Body of pancreas (tissue), 4 donors: ENCODE data around the gene AVEN. TPM values are rescaled to one million over a fixed set of nuclear protein-coding genes. Genes with fewer than 3 reads are reported as not detected.

Experiments used
- ATAC-seq: fragments of 150-250 bp; one replicate; pipeline ENCODE4 v1.9.1; 2016
- DNase-seq, 4 donors: peaks; one replicate each; pipeline ENCODE4 v3.0.0-alpha.2; 2019
- H3K27ac ChIP-seq, 4 donors: fragments of 200-600 bp; sonication (generic); 1 replicate in 3 of 4; 2 replicates in 1 of 4; pipeline versions ENCODE4 v1.5.1 to v1.6.1; 2016 to 2019; ENCODE audit warnings: mild to moderate bottlenecking in 1 of 4, mixed read lengths in 1 of 4, moderate library complexity in 1 of 4
- H3K27me3 ChIP-seq, 2 donors: fragments of 200-600 bp; sonication (generic); one replicate each; pipeline ENCODE4 v1.6.0; 2016; ENCODE audit warnings: mild to moderate bottlenecking in 1 of 2
- H3K36me3 ChIP-seq, 2 donors: fragments of 200-600 bp; sonication (generic); replicated peaks in 1 of 2; 2 replicates each; pipeline ENCODE4 v1.5.1; 2016; ENCODE audit warnings: low read depth in 2 of 2; ENCODE audit not compliant: insufficient read depth in 1 of 2
- H3K4me1 ChIP-seq: fragments of 200-600 bp; sonication (generic); one replicate; pipeline ENCODE4 v1.6.0; 2016
- H3K4me3 ChIP-seq, 2 donors: fragments of 200-600 bp; sonication (generic); 1 replicate in 1 of 2; 2 replicates in 1 of 2; pipeline ENCODE4 v1.5.1; 2016 to 2019
- H3K9me3 ChIP-seq, 3 donors: fragments of 200-600 bp; sonication (generic); 1 replicate in 2 of 3; 2 replicates in 1 of 3; pipeline ENCODE4 v1.5.1; 2016
- CTCF ChIP-seq, 7 experiments: fragments of 450-650 bp in 4 of 7; fragments of 200-600 bp in 3 of 7; sonication (generic) in 3 of 7; IDR thresholded peaks; one replicate each; pipeline ENCODE4 v1.5.1; 2016 to 2019; ENCODE audit warnings: antibody characterized with exemption in 7 of 7
- POLR2A ChIP-seq, 3 donors: fragments of 450-650 bp; IDR thresholded peaks; one replicate each; pipeline ENCODE4 v1.6.1; 2016; ENCODE audit warnings: antibody characterized with exemption in 3 of 3, mild to moderate bottlenecking in 2 of 3
- WGBS, 2 donors: methylation state at CpG; one replicate each; pipeline ENCODE4 v1.1.5; 2017; 5-methylcytosine and 5-hydroxymethylcytosine counted together
- intact Hi-C: fragments of 100-400 bp; cut with DNase I; formaldehyde crosslinking; loops from one replicate; pipeline ENCODE4 v1.15.1; 2023
- total RNA-seq, 2 donors: library from RNA; depleted of rRNA; stranded (reverse); fragments of >200 nt; gene quantifications; one replicate each; pipeline ENCODE4 v1.1.0, GENCODE V29; 2016

Gene AVEN
- total RNA-seq, 2 donors from 2014 or later = 10.5 to 12.2 TPM

- intact Hi-C loops = no loop called here
These were observed 187.9 kb downstream of the AVEN start for GRCh38 chr15:33851079-33851478.

GRCh38 chr15:33848011-33848410 is 191.0 kb downstream of the AVEN start:
- no peak overlapping the region for H3K27ac ChIP-seq
- no peaks in the 10 kb centered on the region for H3K9me3 ChIP-seq
- no peaks in the 10 kb centered on the region for H3K27me3 ChIP-seq
- TF ChIP-seq POLR2A (IDR thresholded peaks at IDR 0.05) = no peak
- TF ChIP-seq CTCF (IDR thresholded peaks at IDR 0.05) = no peak
- intact Hi-C loops = no loop called here
- 71 to 73% methylated on average over 3 of the region's 3 CpGs for WGBS, 2 donors
- H3K36me3 ChIP-seq = no peaks in the 10 kb centered on the region
- DNase-seq (no peak), ATAC-seq (no peak)
- H3K4me1 ChIP-seq = no peaks in the 10 kb centered on the region
- no peak overlapping the region for H3K4me3 ChIP-seq

More at GRCh38 chr15:33851079-33851478, 187.9 kb downstream of the AVEN start:
- H3K27me3 ChIP-seq = no peaks in the 10 kb centered on the region
- WGBS, 2 donors = 73 to 75% methylated on average over 1 of the region's 1 CpG
- no peaks in the 10 kb centered on the region for H3K9me3 ChIP-seq
- ATAC-seq = no peak
- no peaks in the 10 kb centered on the region for H3K36me3 ChIP-seq
- no peak overlapping the region for H3K27ac ChIP-seq
- no peak for DNase-seq
- no peak overlapping the region for H3K4me3 ChIP-seq
- no peak for TF ChIP-seq POLR2A (IDR thresholded peaks at IDR 0.05)
- TF ChIP-seq CTCF (IDR thresholded peaks at IDR 0.05) = no peak
- H3K4me1 ChIP-seq = no peaks in the 10 kb centered on the region

GRCh38 chr15:33846862-33847261 is 192.1 kb downstream of the AVEN start:
- intact Hi-C loops = no loop called here
- DNase-seq = no peak
- ATAC-seq = no peak

GRCh38 chr15:33846142-33846541 is 192.9 kb downstream of the AVEN start:
- TF ChIP-seq POLR2A (IDR thresholded peaks at IDR 0.05) (no peak), CTCF (IDR thresholded peaks at IDR 0.05) (no peak)
- Histone ChIP-seq H3K4me1 (no peaks in the 10 kb centered on the region), H3K36me3 (no peaks in the 10 kb centered on the region), H3K27ac (no peak overlapping the region), H3K9me3 (no peaks in the 10 kb centered on the region), H3K27me3 (no peaks in the 10 kb centered on the region), H3K4me3 (no peak overlapping the region)
- WGBS, 2 donors = 84 to 89% methylated on average over 2 of the region's 2 CpGs
- intact Hi-C loops = no loop called here
- no peak for ATAC-seq
- no peak for DNase-seq

More at GRCh38 chr15:33846862-33847261, 192.1 kb downstream of the AVEN start:
- no peak overlapping the region for H3K4me3 ChIP-seq
- no peaks in the 10 kb centered on the region for H3K36me3 ChIP-seq
- H3K4me1 ChIP-seq = no peaks in the 10 kb centered on the region
- no peaks in the 10 kb centered on the region for H3K9me3 ChIP-seq
- no peaks in the 10 kb centered on the region for H3K27me3 ChIP-seq
- H3K27ac ChIP-seq = no peak overlapping the region
- WGBS, 2 donors = 32 to 50% methylated on average over 6 of the region's 6 CpGs
- TF ChIP-seq CTCF (IDR thresholded peaks at IDR 0.05) (no peak), POLR2A (IDR thresholded peaks at IDR 0.05) (no peak)

GRCh38 chr15:33844597-33844996 is 194.4 kb downstream of the AVEN start:
- Histone ChIP-seq H3K4me3 (no peak overlapping the region), H3K9me3 (no peaks in the 10 kb centered on the region), H3K27me3 (no peaks in the 10 kb centered on the region), H3K36me3 (no peaks in the 10 kb centered on the region), H3K4me1 (no peaks in the 10 kb centered on the region), H3K27ac (no peak overlapping the region)
- ATAC-seq = no peak
- no peak for DNase-seq
- intact Hi-C loops = no loop called here
- TF ChIP-seq POLR2A (IDR thresholded peaks at IDR 0.05) = no peak
- TF ChIP-seq CTCF (IDR thresholded peaks at IDR 0.05) = no peak
- WGBS, 2 donors = 74 to 78% methylated on average over 4 of the region's 4 CpGs
